OCI-LY3 (cell line): ENCODE data around the gene FAM72A.
"Not testable (repeated sequence)": the region's sequence is repeated elsewhere in the genome, so short reads cannot be mapped to it uniquely, and the experiment has no call there.

Source experiments
- H2AFZ ChIP-seq: fragments of 200-600, 300-600 bp; shearing (Covaris generic); 2 replicates; pipeline ENCODE4 v1.6.0; 2014; ENCODE audit warnings: antibody characterized with exemption, low read depth, low read length
- H3K27ac ChIP-seq: fragments of 200-600, 300-600 bp; sonication (generic); 2 replicates; pipeline ENCODE4 v1.5.1; 2014; ENCODE audit warnings: mild to moderate bottlenecking, low read length, moderate library complexity, mixed read lengths
- H3K27me3 ChIP-seq: fragments of 200-600, 300-600 bp; sonication (generic); 2 replicates; pipeline ENCODE4 v1.6.1; 2014; ENCODE audit warnings: low read depth, low read length, mixed read lengths
- H3K36me3 ChIP-seq: fragments of 200-600, 300-600 bp; sonication (generic); replicated peaks from 2 replicates; pipeline ENCODE3; 2014; ENCODE audit warnings: low read depth, low read length, mixed read lengths
- H3K4me1 ChIP-seq: fragments of 300-600, 200-600 bp; sonication (generic); 2 replicates; pipeline ENCODE4 v1.6.1; 2014; ENCODE audit warnings: low read length, mixed read lengths
- H3K4me2 ChIP-seq: fragments of 200-600, 300-600 bp; sonication (generic); 2 replicates; pipeline ENCODE4 v1.6.1; 2014; ENCODE audit warnings: low read length, mixed read lengths
- H3K4me3 ChIP-seq: fragments of 300-600, 200-600 bp; sonication (generic); 2 replicates; pipeline ENCODE4 v1.5.1; 2014; ENCODE audit warnings: antibody characterized with exemption, mild to moderate bottlenecking, low read length, moderate library complexity
- H3K79me2 ChIP-seq: fragments of 300-600, 200-600 bp; shearing (Covaris generic); 2 replicates; pipeline ENCODE4 v1.6.1; 2014; ENCODE audit warnings: mild to moderate bottlenecking, low read length, mixed read lengths
- H3K9ac ChIP-seq: fragments of 300-600, 200-600 bp; shearing (Covaris generic); 2 replicates; pipeline ENCODE4 v1.6.0; 2014; ENCODE audit warnings: mild to moderate bottlenecking, low read length, moderate library complexity
- H3K9me3 ChIP-seq: fragments of 200-600, 300-600 bp; shearing (Covaris generic); 2 replicates; pipeline ENCODE4 v1.6.1; 2014; ENCODE audit warnings: low read length, mixed read lengths; ENCODE audit not compliant: insufficient read depth
- H4K20me1 ChIP-seq: fragments of 200-600, 300-600 bp; sonication (generic); 2 replicates; pipeline ENCODE4 v1.6.1; 2016; ENCODE audit warnings: low read length, mixed read lengths; ENCODE audit not compliant: insufficient read depth

The FAM72A gene

DNA sequence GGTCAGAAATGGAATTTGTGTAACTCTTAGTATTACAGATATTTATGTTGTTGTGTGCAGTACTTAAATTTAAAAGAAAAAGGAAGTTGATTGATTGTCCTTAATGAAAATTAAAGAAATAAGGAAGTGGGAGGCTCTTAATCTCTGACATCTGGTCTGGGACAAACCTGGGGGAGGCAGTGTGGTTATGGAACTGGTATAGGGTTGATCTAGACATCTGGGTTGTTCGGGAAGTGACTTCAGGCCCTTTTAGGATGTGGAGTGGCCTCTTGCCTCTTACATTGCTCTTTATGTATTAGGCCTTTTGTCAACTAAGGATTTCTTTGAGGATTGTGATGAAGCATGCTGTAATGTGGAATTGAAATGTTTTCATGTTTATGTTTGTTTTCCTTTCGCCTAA is 16.1 kb upstream of the FAM72A start:
- not testable (repeated sequence) for H3K4me2 ChIP-seq

GRCh38 chr1:206218285-206218684 is 15.6 kb upstream of the FAM72A start:
- not testable (repeated sequence) for H3K36me3 ChIP-seq, H2AFZ ChIP-seq, H3K4me3 ChIP-seq, H3K27me3 ChIP-seq, H3K79me2 ChIP-seq, H3K9me3 ChIP-seq, H3K9ac ChIP-seq, H4K20me1 ChIP-seq, H3K27ac ChIP-seq, H3K4me2 ChIP-seq
- peaks cover 12% of the 10 kb centered on the region for H3K4me1 ChIP-seq

More for the DNA sequence above, 16.1 kb upstream of the FAM72A start:
- not testable (repeated sequence) for H3K9ac ChIP-seq, H2AFZ ChIP-seq, H3K36me3 ChIP-seq, H3K79me2 ChIP-seq, H3K9me3 ChIP-seq, H3K27ac ChIP-seq, H4K20me1 ChIP-seq, H3K4me3 ChIP-seq, H3K27me3 ChIP-seq
- peaks cover 12% of the 10 kb centered on the region for H3K4me1 ChIP-seq

DNA sequence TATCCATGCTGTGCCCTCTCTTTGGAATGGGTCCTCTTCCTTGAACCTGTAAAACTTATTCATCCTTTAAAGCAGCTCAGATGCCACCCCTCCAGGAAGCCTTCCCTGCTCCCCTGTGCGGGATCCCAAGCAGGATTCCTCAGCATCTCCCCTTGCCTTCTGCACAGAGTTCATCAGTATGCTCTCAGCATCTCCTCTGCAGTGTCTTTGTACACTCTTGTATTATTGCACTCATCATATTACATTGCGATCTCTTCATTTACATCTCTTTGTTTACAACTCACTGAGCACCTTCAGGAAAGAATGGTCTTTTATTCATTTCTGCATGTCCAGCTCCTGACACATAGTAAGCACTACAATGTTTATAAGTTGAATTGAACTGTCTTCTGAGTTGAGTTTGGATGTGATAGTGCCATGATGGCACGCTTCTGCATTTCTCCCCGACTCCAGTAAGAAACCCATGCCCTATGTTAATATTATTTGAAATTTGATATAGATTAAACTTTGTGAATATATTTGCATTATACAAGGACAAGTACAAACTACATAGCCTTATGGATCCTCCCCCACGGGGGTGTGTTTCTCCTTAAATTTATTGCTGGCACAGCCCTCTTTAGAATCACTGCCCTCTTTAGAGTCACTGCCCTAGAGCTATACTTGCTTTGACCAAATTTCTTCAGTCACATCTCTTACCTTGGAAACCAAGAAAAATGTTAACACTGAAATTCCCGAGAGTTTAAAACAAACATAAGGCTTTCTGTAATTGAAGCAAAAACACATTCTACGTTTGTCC is 13.2 kb upstream of the FAM72A start:
- not testable (repeated sequence) for H2AFZ ChIP-seq, H4K20me1 ChIP-seq, H3K4me3 ChIP-seq, H3K27me3 ChIP-seq, H3K9me3 ChIP-seq, H3K79me2 ChIP-seq, H3K36me3 ChIP-seq, H3K9ac ChIP-seq, H3K27ac ChIP-seq, H3K4me2 ChIP-seq, H3K4me1 ChIP-seq

DNA sequence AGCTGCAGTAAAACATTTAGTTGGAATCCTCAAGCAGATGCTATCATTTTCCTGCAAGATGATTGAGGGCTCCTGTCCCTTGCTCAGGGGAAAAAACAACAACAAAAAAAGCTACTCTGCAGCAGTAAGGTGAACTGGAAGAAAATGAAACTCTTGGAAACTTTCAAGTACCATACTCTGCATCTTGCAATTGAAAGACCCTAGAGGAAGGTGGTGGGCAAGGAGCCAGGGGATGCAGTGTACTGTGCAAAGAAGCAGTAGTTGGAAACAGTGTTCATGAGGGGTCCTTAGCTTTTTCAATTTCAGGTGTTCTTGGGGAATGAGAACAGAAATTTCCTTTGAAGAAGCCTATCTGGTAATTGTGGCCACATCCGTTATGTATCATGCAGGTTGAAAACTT is 8.2 kb upstream of the FAM72A start:
- not testable (repeated sequence) for H3K79me2 ChIP-seq, H3K9ac ChIP-seq, H3K27me3 ChIP-seq, H3K9me3 ChIP-seq, H3K36me3 ChIP-seq, H3K4me1 ChIP-seq, H3K27ac ChIP-seq, H3K4me3 ChIP-seq, H2AFZ ChIP-seq, H4K20me1 ChIP-seq, H3K4me2 ChIP-seq

- H3K4me3 ChIP-seq, result peak overlapping the region; percentile 63
- not testable (repeated sequence) for H3K4me1 ChIP-seq, H3K27me3 ChIP-seq, H3K36me3 ChIP-seq, H3K27ac ChIP-seq, H3K79me2 ChIP-seq, H3K9me3 ChIP-seq, H3K9ac ChIP-seq, H2AFZ ChIP-seq, H4K20me1 ChIP-seq
- peak overlapping the region; percentile 62 for H3K4me2 ChIP-seq
Observed at GRCh38 chr1:206205569-206205968, 2.9 kb upstream of the FAM72A start.

- not testable (repeated sequence) for H2AFZ ChIP-seq
- Histone ChIP-seq H3K4me2 (peak overlapping the region; percentile 55), H3K9ac (peak overlapping the region; percentile 63)
Observed at GRCh38 chr1:206204871-206205270, 2.2 kb upstream of the FAM72A start.

DNA sequence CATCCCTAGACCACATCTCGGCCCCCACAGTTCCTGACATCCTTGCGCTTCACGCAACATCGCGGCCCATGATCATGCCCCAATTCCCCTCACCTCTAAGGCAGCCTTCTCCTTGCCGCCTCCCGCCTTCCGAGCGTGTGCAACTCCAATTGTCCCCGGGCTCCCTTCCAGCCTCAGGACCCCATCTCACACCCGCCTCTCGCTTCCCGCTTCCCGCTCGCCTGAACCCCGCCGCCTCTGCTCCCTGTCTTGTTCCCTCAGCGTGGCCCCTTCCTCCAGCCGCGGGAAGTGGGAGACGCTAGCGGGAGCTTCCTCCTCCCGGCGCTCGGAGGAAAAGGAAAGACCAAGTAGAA is 1.5 kb upstream of the FAM72A start:
- not testable (repeated sequence) for H3K27ac ChIP-seq, H2AFZ ChIP-seq, H3K9me3 ChIP-seq, H3K79me2 ChIP-seq, H3K36me3 ChIP-seq, H4K20me1 ChIP-seq, H3K4me1 ChIP-seq, H3K27me3 ChIP-seq
- peak overlapping the region; percentile 51 for H3K9ac ChIP-seq
- H3K4me3 ChIP-seq, result peak overlapping the region; percentile 72
- H3K4me2 ChIP-seq, result peak overlapping the region; percentile 49

More at GRCh38 chr1:206204871-206205270, 2.2 kb upstream of the FAM72A start:
- H4K20me1 ChIP-seq, H3K9me3 ChIP-seq, H3K27ac ChIP-seq, H3K27me3 ChIP-seq, H3K79me2 ChIP-seq, H3K36me3 ChIP-seq, H3K4me1 ChIP-seq: not testable (repeated sequence)
- peak overlapping the region; percentile 79 for H3K4me3 ChIP-seq

DNA sequence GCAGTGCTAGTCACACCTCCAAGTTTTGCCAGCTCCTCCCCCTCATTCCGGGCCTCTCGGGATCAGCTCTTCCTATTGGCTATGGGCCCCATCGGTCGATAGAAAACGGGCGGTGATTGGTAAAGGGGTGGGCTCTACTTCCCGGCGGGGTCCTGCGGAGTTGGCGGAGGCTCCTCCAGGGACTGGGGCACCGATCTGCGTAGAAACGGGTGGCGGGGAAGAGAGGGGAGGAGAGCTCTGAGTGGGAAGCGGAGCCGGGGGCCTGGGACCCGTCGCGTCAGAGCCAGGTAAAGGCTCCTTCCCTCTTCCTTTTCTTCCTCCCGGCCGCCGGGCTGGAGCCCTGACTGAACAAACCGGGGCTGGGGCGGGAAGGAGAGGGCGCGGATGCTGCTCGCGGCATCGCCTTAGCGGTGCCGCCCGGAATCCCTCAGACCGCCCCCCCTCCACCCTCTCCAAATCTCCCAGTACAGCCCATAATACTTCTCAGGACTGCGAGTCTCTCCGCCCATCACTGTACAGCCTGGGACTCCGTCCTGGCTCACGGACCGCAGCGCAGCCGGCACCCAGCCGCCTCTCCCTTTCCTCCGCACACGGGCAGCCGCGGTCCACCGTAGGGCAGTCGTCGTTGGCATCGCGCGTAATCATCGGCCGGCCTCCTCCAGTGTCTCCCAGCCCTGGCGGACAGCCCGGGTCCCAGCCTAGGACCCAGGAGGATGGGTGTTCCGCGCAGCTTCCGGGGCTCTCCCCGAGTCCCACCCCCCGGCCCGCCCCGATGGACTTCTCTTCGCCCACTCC is 922 bp upstream of the FAM72A start, which contains the start of gene SRGAP2:
Gene SRGAP2, plus strand, starts transcription at position 178 of the 795 bp plus-strand sequence. CDS start 2,430 bp downstream, outside the sequence.
- H3K27ac ChIP-seq, result peak within 1 kb of the TSS; percentile 47; the same call in 1 of the 2 replicates
- H3K4me3 ChIP-seq, result peak within 1 kb of the TSS; percentile 73
- not testable (repeated sequence) for H4K20me1 ChIP-seq, H2AFZ ChIP-seq, H3K79me2 ChIP-seq, H3K9me3 ChIP-seq, H3K36me3 ChIP-seq, H3K4me1 ChIP-seq, H3K27me3 ChIP-seq
- peak within 1 kb of the TSS; percentile 49 for H3K4me2 ChIP-seq
- H3K9ac ChIP-seq, result peak within 1 kb of the TSS; percentile 61

DNA sequence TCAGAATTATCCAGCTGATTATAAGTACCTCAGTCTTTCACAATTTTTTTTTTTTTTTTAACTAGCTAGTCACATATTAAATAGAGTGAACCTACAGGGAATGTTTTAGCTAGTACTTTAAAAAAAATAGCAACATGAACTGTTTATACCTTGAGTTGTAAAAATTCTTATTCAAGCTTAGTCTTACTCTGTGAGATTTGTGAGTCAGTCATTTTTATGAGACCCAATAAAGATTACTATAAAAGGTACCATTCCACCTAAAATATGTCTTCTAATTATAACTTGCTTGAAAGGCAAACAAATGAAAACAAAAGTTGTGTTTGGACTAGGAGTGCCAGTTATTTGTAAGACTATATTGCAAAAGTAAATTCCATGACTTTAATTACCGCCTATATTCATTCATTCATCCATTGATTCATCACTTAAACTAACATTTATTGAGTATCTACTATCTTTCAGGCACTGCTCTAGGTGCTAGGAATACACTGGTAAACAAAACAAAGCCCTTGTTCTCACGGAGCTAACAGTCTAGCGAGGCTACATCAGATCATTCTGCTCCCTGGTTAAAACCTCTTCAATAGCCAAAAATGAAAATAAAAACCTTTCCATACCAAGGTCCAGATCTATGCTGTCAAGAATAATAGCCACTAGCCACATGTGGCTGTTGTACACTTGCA is 5.8 kb downstream of the FAM72A start:
- not testable (repeated sequence) for H3K9ac ChIP-seq, H3K79me2 ChIP-seq, H3K9me3 ChIP-seq, H3K36me3 ChIP-seq, H2AFZ ChIP-seq, H4K20me1 ChIP-seq, H3K27me3 ChIP-seq, H3K4me2 ChIP-seq, H3K4me3 ChIP-seq, H3K4me1 ChIP-seq, H3K27ac ChIP-seq
